ENCODE data around the gene DNAJC25. TPM values are rescaled to one million over a fixed set of nuclear protein-coding genes. Genes with fewer than 3 reads are reported as not detected.

Gene DNAJC25
- polyA plus RNA-seq, 1 donor from 2014 or later, result 3.6 TPM

DNA sequence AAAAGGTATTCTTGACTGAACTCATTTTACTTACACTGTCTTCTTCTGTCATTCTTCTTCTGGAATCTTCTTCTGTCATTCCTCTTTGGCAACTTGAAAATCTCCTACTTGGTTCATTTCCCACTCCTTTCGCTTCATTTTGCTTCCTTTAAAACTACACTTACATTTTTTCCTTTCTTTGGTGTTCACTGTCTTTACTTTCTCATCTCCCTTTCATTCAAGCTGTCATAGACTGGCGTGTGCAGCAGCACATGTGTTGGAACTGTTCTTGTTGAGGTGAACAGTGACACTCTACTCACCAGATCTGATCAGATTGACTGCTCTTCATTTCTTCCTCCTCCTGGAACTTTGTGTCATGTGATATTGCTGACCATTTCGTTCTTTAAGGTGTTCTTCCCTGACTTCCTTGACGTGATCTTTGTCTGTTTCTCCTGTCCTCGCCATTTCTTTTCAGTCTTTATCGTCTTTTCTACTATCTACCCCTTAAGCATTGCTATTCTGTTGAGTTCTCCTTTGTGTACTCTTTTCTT is 6.4 kb downstream of the DNAJC25 start:
- no peaks in the 10 kb centered on the region for H3K9me3 Mint-ChIP-seq
- no peaks in the 10 kb centered on the region for H3K27me3 Mint-ChIP-seq
- H3K36me3 Mint-ChIP-seq, result no peaks in the 10 kb centered on the region
- H3K27ac Mint-ChIP-seq, result no peak overlapping the region
- peaks cover under 1 to 17% (median 14%) of the 10 kb centered on the region in 3 donors for H3K4me1 Mint-ChIP-seq
- H3K4me3 Mint-ChIP-seq, result no peak overlapping the region

DNA sequence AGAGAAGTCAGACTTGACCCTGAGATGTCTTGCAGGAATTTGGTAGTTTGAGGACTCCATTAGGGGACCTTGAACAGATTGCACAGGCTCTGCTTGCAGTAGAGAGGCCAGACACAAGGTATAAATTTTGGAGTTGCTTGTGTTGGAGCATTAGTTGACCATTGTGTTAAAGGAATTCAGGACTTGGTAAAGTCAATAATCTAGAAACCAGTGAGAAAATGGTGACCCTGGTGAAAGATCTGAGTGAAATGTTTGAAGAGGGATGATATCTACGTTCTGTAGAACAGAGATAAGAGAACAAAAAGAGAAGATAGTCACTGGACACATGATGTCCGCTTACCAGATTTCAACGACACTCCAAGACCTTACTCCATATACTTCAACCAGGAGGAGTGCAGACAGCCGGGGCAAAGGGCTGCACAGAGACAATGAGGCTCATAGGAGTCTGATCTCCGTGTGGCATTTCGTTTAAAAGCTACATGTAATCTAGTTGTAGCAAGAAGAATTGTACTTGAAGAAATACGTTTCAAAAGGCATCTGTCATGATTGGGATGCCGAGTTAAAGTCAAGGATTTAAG is 13.2 kb downstream of the DNAJC25 start:
- Mint-ChIP-seq H3K4me3 (no peak overlapping the region), H3K27ac (no peak overlapping the region), H3K27me3 (no peaks in the 10 kb centered on the region), H3K4me1 (no peaks in the 10 kb centered on the region), H3K9me3 (no peaks in the 10 kb centered on the region), H3K36me3 (no peaks in the 10 kb centered on the region)

DNA sequence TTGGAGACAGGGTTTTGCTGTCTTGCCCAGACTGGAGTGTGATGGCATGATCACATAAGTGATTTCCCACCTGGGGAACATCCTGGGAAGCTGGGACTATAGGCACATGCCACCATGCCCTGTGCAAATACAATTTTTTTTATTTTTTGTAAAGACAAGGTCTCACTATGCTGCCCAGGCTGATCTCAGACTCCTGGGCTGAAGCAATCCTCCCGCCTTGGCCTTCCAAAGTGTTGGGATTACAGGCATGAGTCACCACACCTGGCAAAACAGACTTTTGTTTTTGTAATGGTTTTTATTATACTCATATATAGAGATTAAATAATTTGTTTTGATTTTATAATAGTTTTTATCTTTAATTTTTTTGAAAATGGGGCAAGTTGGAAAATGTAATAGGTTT is 14.7 kb downstream of the DNAJC25 start:
- Mint-ChIP-seq H3K9me3 (no peaks in the 10 kb centered on the region), H3K27ac (no peak overlapping the region), H3K4me3 (no peak overlapping the region), H3K27me3 (no peaks in the 10 kb centered on the region), H3K4me1 (no peaks in the 10 kb centered on the region), H3K36me3 (no peaks in the 10 kb centered on the region)

DNA sequence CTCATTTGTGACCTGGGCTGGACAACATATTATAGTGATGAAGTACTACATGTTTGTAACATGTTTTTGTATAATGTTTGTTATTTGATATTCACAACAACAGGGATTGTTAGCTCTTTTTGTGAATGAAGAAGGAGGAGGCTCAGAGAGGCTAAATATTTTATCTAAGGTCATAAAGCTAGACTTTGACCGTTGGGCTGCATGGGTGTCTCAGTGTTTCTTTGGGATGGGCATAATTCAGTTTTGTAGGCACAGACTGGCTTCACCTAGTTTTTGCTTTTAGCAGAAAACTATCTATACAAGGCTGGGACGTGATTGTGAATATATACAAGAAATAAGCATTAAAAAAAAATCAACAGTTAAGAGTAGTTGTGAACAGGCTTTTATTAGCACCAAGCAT is 15.3 kb downstream of the DNAJC25 start:
- Mint-ChIP-seq H3K27ac (no peak overlapping the region), H3K36me3 (no peaks in the 10 kb centered on the region), H3K27me3 (no peaks in the 10 kb centered on the region), H3K9me3 (no peaks in the 10 kb centered on the region), H3K4me1 (no peaks in the 10 kb centered on the region), H3K4me3 (no peak overlapping the region)

DNA sequence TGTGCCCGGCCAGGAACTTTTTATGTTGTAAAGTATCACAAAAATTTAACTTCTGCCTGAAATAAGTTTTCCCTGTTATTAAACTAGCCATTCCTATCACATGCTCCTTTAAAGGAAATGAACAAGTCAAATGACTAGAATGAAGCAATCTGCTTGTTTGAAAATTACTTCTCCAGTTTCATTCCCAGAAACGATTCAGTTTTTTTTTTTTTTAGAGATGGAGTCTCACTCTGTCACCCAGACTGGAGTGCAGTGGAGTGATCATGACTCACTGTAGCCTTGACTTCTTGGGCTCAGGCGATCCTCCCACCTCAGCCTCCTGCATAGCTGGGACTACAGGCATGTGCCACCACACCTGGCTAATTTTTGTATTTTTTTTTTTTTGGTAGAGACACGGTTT is 16.9 kb downstream of the DNAJC25 start:
- Mint-ChIP-seq H3K9me3 (no peaks in the 10 kb centered on the region), H3K4me3 (no peak overlapping the region), H3K4me1 (no peaks in the 10 kb centered on the region), H3K27ac (no peak overlapping the region), H3K27me3 (no peaks in the 10 kb centered on the region), H3K36me3 (peaks cover 2% of the 10 kb centered on the region)

DNA sequence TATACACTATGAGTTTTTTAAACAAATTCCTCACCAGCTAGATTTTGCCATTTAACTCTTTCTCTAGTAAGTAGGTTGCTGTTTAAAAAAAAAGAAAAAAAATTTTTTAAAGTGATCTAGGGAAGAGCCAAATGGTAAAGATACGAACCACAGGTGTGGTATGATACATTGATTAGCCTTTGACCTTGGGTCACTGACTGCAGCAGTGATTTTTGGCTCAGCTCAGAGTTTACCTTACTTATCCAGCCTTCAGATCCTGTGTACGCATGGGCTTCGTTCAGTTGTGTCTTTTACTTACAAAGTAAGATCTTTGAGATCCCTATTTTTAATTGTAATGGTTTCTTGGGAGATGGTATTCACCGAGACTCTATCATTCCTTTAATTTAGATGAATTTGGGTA is 17.9 kb downstream of the DNAJC25 start:
- H3K27me3 Mint-ChIP-seq, result no peaks in the 10 kb centered on the region
- H3K4me1 Mint-ChIP-seq, result no peaks in the 10 kb centered on the region
- no peaks in the 10 kb centered on the region for H3K9me3 Mint-ChIP-seq
- H3K27ac Mint-ChIP-seq, result no peak overlapping the region
- no peak overlapping the region for H3K4me3 Mint-ChIP-seq
- H3K36me3 Mint-ChIP-seq, result peaks cover 2% of the 10 kb centered on the region

DNA sequence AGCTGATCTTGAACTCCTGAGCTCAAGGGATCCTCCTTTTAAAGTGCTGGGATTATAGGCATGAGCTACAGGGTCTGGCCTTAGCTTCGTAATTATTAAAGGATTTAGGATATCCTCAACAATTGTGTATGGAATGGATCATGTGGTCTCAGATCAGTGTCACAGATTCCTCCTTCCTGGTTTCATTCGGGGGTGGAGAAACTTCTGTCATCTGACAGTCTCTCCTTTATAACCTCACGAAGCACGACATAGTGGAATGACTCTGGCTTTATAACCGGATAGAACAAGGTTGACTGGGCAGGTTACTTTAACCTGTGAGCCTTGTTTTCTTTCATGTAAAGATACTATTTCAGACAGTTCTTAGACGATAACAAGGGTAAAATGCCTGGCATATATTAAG is 25.9 kb downstream of the DNAJC25 start:
- H3K4me3 Mint-ChIP-seq, result no peak overlapping the region
- H3K9me3 Mint-ChIP-seq, result no peaks in the 10 kb centered on the region
- no peak overlapping the region for H3K27ac Mint-ChIP-seq
- peaks cover 2% of the 10 kb centered on the region for H3K36me3 Mint-ChIP-seq
- no peaks in the 10 kb centered on the region for H3K27me3 Mint-ChIP-seq
- H3K4me1 Mint-ChIP-seq, result peaks cover 1 to 11% (median 7%) of the 10 kb centered on the region in 3 donors

DNA sequence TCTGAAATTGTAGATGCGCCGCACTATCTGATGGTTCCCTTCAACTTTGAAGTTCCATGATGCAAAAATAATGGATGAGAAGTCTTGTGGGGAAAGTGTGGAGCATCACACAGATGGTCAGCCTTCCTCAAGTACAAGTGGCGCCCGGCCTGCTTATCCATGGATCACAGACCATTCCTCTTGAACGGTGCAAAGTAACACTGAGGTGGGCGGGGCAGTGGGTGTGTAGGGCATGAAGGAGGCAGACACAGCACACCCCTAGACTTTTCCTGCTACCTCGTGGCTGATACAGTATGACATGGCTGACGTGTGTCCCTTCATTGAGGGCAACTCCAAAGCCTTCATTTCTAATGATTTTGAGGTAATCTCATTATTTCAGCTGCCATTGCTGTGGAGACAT is 27.8 kb downstream of the DNAJC25 start:
- peak overlapping the region in 1 of 4 donors; percentile 44 for H3K4me3 Mint-ChIP-seq
- peaks cover 11 to 26% (median 23%) of the 10 kb centered on the region in 3 donors for H3K4me1 Mint-ChIP-seq
- H3K36me3 Mint-ChIP-seq, result peaks cover 2% of the 10 kb centered on the region
- no peak overlapping the region for H3K27ac Mint-ChIP-seq
- H3K9me3 Mint-ChIP-seq, result no peaks in the 10 kb centered on the region
- no peaks in the 10 kb centered on the region for H3K27me3 Mint-ChIP-seq

DNA sequence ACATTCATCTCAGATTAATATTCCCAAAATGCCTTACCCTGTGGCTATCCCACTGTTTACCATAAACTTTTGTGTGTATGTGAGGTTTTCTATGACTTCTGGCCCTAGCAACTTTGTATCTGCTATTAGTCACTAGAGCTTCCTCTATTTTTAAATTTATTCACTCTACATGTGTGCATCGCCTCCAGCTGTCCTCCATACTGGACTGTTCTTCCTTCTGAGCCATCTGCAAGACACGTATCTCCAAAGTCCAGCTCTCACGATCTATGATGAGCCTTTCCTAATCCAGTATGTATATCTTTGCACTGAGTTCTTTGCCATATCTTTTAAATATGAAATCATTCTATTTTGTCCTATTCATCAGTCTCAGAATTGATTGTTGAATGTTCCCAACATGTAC is 28.6 kb downstream of the DNAJC25 start:
- H3K4me3 Mint-ChIP-seq, result peak overlapping the region in 2 of 4 donors; percentile 33 to 95
- H3K9me3 Mint-ChIP-seq, result no peaks in the 10 kb centered on the region
- H3K36me3 Mint-ChIP-seq, result peaks cover 2% of the 10 kb centered on the region
- H3K27ac Mint-ChIP-seq, result no peak overlapping the region
- H3K4me1 Mint-ChIP-seq, result peaks cover 11 to 28% (median 24%) of the 10 kb centered on the region in 3 donors
- no peaks in the 10 kb centered on the region for H3K27me3 Mint-ChIP-seq

DNA sequence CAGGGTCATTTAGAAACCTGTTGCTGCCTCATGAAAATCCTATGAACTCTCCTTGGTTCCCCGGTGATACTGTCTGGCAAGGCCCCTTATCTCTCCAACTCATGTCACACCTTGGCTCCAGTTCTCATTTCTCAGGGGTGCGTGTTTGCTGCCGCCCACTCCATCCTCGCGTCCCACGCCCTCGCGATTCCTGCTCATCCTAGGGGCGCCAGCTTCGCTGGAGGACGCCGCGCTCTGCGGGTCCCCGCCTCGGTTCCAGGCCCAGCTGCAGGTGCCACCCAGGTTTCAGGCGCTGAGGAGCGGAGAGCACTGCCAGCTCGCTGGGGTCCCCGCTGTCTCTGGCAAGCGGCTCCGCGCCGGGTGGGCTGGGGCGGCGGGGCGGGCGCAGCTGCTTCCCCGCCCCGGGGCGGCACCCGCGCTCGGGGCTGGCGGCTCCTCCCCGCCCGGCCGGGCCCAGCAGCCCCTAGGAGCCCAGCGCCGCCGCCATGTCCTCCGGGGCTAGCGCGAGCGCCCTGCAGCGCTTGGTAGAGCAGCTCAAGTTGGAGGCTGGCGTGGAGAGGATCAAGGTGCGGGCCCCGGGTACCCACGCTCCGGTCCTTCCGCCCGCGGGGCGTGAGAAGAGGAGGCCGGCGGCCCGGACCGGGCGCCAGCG is 30.1 kb downstream of the DNAJC25 start, which contains the start of gene GNG10:
Gene GNG10, plus strand, starts transcription at position 456 of the 652 bp plus-strand sequence. Its CDS starts 30 bp downstream, at position 486.
- peaks cover 2% of the 10 kb centered on the region for H3K36me3 Mint-ChIP-seq
- H3K9me3 Mint-ChIP-seq, result no peaks in the 10 kb centered on the region
- H3K4me1 Mint-ChIP-seq, result peaks cover 11 to 28% (median 24%) of the 10 kb centered on the region in 3 donors
- H3K4me3 Mint-ChIP-seq, result peak within 1 kb of the TSS; percentile 95 to 98 (median 96)
- H3K27ac Mint-ChIP-seq, result peak within 1 kb of the TSS; percentile 11 to 93 (median 91)
- no peaks in the 10 kb centered on the region for H3K27me3 Mint-ChIP-seq

DNA sequence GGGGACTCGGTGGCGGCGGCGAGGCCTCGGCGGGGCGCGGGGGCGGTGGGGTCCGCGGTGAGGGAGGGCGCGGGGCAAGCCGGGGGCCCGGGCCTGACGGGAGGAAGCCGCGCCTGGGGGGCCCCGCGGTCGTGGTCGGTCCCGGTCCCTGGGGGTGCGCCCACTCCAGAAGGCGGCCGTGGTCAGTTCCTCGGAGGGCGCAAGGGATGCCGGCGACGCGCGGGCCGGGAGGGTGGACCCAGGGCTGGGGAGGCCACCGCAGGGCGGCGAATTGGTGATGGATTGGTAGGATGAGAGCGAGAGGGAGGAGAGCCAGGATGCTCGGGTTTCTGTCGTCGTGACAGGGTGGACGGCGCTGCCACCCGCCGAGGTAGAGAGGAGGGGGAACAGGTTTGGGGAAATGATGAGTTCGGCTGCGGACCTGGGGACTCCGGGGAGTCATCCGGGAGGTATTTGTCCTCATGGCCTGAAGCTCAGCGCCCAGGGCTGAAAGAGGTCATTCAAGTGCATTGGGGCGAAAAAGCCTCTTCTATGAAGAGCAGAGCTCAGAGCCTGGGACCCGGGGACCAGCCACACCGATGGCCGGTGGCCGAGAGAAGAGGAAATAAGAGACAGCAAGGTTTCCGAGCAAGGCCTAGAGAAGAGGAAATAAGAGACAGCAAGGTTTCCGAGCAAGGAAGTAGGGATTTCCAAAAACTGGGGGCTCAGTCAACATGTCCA is 30.8 kb downstream of the DNAJC25 start:
- Mint-ChIP-seq H3K4me1 (peaks cover 11 to 28% (median 24%) of the 10 kb centered on the region in 3 donors), H3K27me3 (no peaks in the 10 kb centered on the region), H3K27ac (peak overlapping the region; percentile 7 to 93 (median 91)), H3K4me3 (peak overlapping the region; percentile 95 to 98 (median 96)), H3K36me3 (peaks cover 2% of the 10 kb centered on the region), H3K9me3 (no peaks in the 10 kb centered on the region)

DNA sequence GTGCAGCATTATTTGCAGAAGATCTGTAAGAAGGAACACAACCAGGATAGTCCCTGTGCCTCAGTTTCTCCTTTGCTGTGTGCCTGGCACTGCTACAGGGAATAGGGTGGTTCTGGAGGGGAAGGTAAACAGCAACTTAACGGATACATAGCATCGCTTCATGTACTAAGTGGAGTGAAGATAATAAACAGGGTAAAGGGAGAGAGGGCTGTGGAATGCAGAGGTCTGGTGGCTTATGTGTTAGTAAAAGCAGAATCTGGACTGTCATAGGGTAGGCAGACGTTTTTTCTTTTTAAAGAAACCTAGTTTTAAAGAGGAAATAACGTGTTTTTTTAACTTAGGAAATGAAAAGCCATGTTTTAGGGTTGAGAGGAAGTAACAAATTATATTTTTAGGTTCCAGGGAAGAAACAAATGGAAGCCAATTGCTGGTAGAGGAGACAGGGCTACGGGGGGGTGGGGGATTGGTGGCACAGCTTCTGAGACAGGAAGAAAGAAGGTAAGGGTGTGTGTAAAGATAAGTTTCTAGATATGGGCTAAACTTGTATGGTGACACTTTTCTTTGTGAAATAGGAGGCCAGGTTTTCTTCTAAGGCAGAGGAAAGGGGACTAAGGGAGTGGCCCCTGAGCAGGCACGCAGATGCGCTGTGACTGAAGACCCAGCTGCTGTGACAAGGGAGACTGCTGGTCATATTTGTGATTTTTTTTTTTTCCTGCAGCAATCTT is 31.6 kb downstream of the DNAJC25 start:
- Mint-ChIP-seq H3K4me1 (peaks cover 11 to 28% (median 24%) of the 10 kb centered on the region in 3 donors), H3K4me3 (peak overlapping the region; percentile 95 to 98 (median 96)), H3K27me3 (no peaks in the 10 kb centered on the region), H3K27ac (peak overlapping the region; percentile 7 to 93 (median 91)), H3K36me3 (peaks cover 4% of the 10 kb centered on the region), H3K9me3 (no peaks in the 10 kb centered on the region)

DNA sequence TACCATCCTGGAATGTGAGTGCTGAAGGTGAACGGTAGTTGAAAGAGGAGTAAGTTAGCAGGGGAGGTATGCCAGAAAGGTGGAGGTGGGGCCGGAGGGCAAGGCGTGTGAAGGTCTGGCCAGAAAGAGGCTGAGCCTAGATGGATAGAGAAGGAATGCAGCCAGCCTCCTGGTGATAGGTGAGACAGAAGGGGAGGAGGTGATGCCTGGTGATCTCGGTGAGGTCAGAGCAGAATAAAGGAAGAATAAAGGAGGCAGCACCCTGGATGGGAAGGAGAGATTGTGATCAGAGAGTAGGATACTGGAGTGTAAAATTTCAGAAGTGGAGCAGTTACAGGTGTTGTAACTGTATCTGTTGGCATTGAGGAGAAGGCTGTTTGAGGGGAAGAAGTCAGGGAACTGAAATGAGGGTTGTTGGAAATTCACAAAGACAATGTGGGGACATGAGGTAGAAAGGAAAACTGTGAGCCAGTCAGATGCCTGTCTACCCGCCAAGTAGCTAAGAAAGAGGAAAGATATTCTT is 32.2 kb downstream of the DNAJC25 start:
- Mint-ChIP-seq H3K27ac (peak overlapping the region in 1 of 3 donors; percentile 5), H3K27me3 (no peaks in the 10 kb centered on the region), H3K4me3 (peak overlapping the region; percentile 18 to 95 (median 81)), H3K4me1 (peaks cover 11 to 28% (median 24%) of the 10 kb centered on the region in 3 donors), H3K36me3 (peaks cover 4% of the 10 kb centered on the region), H3K9me3 (no peaks in the 10 kb centered on the region)

DNA sequence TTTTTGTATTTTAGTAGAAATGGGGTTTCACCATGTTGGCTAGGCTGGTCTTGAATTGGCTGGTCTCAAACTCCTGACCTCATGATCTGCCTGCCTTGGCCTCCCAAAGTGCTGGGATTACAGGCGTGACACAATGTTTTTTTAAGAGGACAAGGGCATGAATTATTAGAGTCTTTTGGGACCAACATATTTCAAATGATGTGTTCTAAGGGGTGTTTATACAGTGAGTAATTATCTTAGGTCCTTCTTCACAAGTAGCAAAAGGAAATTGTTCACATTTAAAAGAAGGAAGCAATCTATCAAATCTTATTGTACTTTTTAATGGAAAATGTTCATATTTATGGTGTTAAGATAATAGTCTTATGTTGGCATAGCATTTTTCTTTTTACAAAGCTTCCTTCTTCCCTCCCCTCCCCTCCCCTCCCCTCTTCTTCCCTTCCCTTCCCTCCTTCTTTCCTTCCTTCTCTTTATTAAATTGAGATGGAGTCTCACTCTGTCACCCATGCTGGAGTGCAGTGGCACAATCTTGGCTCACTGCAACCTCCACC is 37.0 kb downstream of the DNAJC25 start:
- no peaks in the 10 kb centered on the region for H3K9me3 Mint-ChIP-seq
- peak overlapping the region in 1 of 3 donors; percentile 5 for H3K27ac Mint-ChIP-seq
- peaks cover 4% of the 10 kb centered on the region for H3K36me3 Mint-ChIP-seq

More for the DNA sequence above, 37.0 kb downstream of the DNAJC25 start:
- H3K4me1 Mint-ChIP-seq, result peaks cover 0 to 7% (median 7%) of the 10 kb centered on the region in 3 donors
- no peak overlapping the region for H3K4me3 Mint-ChIP-seq
- no peaks in the 10 kb centered on the region for H3K27me3 Mint-ChIP-seq

Measured in IgD-negative memory B cell (primary cell).